ENCODE measurements around the gene MAOA.
"Not testable (repeated sequence)": the region's sequence is repeated elsewhere in the genome, so short reads cannot be mapped to it uniquely, and the experiment has no call there.

Gene MAOA

GRCh38 chrX:43717161-43717560 lies 61.1 kb downstream of the MAOA start:
- DNase-seq (ENCODE audit: low read depth in 2 of 2): no peak

DNA sequence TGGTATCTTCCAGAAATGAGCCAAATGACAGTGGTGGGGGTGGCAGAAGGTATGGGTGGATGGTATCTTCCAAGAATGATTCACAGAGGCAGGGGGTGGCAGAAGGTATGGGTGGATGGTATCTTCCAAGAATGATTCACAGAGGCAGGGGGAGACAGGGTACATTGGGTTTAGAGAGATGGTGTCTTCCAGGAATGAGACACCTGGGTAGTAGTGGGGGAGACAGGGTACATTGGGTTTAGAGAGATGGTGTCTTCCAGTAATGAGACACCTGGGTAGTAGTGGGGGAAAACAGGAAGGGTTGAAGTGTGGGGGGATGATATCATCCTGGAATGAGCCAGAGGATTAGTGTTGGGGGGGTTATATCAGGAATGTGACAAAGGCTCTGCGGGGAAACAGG lies 62.0 kb downstream of the MAOA start:
- DNase-seq (ENCODE audit: low read depth in 2 of 2): no peak

DNA sequence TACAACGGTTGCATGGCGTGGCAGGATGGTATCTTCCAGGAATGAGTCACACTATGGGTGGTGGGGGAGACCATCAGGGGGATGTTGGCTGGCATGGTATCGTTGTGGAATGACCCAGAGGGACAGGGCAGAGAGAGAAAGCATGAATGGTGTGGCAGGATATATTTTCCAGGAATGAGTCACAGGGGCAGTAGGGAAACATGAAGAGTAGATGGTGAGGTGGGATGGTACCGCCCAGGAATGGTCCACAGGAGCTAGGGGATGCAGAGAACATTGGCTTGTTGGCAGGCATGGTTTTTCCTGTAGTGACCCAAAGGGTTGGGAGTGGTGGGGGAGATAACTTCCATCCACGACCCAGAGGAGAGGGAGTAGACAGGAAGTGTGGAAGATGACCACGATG lies 62.4 kb downstream of the MAOA start:
- no peak for DNase-seq (ENCODE audit: low read depth in 2 of 2)

DNA sequence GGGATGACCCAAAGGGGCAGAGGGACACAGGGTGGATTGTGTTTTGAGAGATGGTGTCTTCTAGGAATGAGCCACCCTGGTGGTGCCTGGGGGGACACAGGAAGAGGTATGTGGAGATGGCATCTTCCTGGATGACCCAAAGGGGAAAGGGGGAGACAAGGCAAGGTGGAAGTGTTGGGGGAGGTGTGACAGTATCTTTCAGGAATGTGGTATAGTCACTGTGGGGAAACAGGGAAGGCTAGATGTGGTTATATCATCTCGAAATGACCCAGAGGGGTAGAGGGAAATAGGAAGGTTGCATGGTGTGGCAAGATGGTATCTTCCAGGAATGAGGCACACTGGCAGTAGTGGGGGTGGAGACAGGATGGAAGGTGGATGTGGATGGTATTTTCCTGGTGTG lies 62.9 kb downstream of the MAOA start:
- DNase-seq (ENCODE audit: low read depth in 2 of 2): no peak

GRCh38 chrX:43720082-43720481 lies 64.0 kb downstream of the MAOA start:
- no peak for DNase-seq (ENCODE audit: low read depth in 2 of 2)

DNA sequence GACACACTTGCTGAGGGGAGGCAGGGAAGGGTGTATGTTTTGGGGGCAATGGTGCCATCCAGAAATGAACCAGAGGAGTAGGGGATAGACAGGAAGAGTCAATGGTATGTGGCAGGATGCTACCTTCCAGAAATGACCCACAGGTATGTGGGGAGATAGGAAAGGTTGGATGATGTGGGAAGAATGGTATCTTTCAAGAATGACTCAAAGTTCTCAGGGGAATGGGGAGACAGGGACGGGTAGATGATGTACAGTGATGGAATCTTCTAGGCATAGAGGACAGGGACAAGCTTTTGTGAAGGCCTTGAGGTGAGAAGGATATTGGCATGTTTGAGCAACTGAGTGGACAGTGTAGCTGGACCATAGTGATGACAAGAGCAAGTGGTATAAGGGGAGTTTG lies 64.9 kb downstream of the MAOA start:
- no peak for DNase-seq (ENCODE audit: low read depth in 2 of 2)

GRCh38 chrX:43725227-43725626 lies 69.1 kb downstream of the MAOA start:
- DNase-seq (ENCODE audit: low read depth in 2 of 2): not testable (repeated sequence)

DNA sequence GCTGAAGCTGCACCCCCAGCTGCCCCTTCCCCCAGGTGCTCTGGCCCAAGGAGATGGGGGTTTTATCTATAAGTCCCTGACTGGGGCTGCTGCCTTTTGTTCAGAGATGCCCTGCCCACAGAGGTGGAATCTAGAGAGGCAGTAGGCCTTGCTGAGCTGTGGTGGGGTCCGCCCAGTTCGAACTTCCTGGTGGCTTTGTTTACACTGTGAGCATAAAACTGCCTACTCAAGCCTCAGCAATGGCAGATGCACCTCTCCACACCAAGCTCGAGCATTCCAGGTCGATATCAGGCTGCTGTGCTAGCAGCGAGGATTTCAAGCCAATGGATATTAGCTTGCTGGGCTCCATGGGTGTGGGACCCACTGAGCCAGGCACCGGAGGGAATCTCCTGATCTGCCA lies 71.2 kb downstream of the MAOA start:
- not testable (repeated sequence) for DNase-seq (ENCODE audit: low read depth in 2 of 2)

- no peak for DNase-seq (ENCODE audit: low read depth in 2 of 2)
These were observed 71.9 kb downstream of the MAOA start for GRCh38 chrX:43728002-43728401.

DNA sequence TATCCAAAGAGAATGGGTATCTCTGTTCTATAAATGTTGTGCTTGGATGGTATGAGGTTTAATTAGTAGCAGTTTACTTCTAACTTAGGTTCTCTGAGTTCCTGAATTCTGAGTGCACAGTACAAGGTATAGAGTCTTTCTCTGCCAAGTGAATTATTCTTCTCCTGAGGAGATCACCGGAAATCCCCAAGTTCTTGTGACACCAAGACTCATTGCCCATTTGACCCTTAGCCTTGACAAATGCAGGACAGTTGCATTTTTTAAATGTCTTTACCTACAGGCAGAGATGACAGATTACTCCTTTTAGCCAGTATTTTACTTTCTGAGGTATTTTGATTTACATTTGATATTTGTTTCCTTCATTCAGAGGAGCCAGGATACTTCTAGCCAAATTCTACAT lies 72.9 kb downstream of the MAOA start:
- no peak for DNase-seq (ENCODE audit: low read depth in 2 of 2)

DNA sequence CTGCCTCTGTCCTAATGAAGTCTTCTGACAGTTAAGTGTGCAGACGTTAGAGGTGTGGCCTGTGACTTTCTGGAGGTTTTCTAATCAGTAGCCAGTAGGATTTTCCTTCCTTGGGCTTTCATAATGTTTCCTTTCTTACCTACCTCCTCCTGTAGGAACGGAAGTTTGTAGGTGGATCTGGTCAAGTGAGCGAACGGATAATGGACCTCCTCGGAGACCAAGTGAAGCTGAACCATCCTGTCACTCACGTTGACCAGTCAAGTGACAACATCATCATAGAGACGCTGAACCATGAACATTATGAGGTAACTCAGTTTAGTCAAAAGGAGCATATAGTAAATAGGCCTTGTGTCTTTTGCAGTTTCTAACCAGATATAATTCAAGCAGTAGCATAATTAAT lies 75.0 kb downstream of the MAOA start:
- DNase-seq (ENCODE audit: low read depth in 2 of 2): no peak

DNA sequence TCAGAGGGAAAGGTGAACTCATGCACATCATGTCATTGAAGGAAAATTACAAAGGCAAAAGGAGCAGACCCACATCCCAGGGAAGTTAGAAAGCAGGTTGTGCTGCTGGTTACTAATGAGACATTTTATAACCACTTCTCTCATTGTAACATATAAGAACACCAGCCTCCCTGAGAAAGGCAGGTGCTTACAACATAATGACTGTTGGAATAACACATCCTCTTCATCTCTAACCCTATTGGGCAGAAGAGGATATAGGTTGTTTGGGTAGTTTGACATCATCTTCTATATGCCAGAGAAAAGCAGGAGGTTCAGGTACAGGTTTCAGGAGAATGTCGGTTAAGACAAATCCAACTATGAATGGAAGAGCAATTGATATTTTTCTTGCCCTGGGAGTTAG lies 77.6 kb downstream of the MAOA start:
- no peak for DNase-seq (ENCODE audit: low read depth in 2 of 2)

- no peak for DNase-seq (ENCODE audit: low read depth in 2 of 2)
These were observed 78.3 kb downstream of the MAOA start for GRCh38 chrX:43734444-43734843.

GRCh38 chrX:43735534-43735933 lies 79.4 kb downstream of the MAOA start:
- no peak for DNase-seq (ENCODE audit: low read depth in 2 of 2)

DNA sequence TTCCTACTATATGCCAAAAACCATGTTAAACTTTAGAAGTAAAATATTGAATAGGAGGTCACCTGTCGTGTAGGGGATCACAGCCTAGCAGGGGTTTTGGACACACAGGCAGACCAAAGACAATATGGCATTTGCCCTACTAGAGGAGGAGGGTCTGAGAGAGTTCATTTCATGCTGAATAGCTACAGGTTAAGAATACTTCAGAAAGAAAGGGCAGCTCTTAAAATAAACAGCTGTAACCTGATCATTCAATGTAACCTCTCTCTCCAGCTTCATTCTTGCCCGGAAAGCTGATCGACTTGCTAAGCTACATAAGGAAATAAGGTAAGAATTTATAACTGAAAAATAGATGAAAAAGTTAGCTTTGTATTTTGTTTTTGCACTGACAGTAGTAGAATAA lies 79.9 kb downstream of the MAOA start:
- no peak for DNase-seq (ENCODE audit: low read depth in 2 of 2)

DNA sequence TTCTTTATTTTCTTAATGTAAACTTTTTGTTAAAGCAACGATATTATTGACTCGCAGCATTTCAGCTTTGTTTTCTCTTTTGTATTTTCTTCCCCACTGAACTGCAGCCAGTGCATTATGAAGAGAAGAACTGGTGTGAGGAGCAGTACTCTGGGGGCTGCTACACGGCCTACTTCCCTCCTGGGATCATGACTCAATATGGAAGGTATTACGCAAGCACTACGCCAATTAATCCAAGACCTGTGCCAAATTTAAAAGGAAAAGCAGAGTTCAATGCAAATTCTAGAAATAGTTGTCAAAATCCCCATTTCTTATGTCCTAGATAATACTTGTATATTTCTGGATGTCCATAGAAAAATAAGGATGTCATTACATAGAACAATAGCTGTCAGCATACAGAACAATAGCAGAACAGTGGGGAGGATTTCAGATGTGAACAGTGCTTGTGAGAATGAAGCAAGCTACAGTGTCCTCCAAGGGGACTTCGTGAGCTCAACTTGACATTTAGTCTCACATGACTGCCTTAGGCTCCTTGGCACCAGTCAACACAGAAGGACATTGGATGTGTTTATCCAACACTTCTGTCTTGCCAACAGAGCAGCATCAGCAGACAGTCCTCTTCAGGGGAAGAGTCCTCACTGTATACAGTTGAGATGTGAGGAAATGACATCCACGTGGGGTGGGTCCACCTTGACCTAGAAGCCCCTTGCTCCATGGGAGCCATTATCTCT lies 85.9 kb downstream of the MAOA start:
- DNase-seq (ENCODE audit: low read depth in 2 of 2): peak; percentile 9 to 13

DNA sequence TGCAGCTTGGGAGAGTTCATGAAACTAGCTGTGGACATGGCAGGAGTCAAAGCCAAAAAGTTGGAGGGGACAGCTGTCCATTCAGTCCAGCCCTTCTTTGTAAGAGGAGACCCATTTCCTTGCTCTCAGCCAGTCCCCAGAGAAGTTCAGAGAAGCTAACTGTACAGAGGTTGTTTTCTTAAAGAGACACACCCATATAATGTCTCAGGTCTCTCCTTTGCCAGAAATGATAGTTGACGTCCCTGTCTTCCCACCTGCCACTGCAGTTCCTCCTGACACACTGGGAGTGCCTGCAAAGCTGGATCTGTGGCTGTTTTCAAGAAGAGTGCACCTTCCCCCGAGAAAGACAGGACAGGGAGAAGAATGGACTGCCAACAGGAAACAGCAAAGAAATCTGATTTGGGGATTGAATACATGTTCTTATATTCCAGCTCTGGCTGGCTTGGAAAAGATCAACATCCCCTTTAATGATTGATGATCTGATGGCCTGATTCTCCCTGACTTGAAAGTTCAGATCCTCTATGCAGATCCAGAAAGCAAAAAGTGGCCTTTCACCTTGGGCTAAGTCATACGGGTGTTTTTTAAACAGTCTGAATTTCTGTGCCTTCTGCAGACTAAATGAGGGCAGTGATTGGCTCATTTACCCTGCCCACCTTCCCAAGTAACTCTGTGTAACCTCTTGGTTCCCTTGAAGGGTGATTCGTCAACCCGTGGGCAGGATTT lies 87.2 kb downstream of the MAOA start:
- DNase-seq (ENCODE audit: low read depth in 2 of 2): no peak

DNA sequence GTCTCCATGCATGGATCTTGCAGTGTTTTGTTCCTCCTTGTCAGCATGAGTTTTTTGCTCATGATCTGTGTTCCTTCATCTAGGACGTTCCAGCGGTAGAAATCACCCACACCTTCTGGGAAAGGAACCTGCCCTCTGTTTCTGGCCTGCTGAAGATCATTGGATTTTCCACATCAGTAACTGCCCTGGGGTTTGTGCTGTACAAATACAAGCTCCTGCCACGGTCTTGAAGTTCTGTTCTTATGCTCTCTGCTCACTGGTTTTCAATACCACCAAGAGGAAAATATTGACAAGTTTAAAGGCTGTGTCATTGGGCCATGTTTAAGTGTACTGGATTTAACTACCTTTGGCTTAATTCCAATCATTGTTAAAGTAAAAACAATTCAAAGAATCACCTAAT lies 88.2 kb downstream of the MAOA start:
- no peak for DNase-seq (ENCODE audit: low read depth in 2 of 2)

- DNase-seq (ENCODE audit: low read depth in 2 of 2): no peak
These were observed 90.0 kb downstream of the MAOA start for GRCh38 chrX:43745938-43746721.

DNA sequence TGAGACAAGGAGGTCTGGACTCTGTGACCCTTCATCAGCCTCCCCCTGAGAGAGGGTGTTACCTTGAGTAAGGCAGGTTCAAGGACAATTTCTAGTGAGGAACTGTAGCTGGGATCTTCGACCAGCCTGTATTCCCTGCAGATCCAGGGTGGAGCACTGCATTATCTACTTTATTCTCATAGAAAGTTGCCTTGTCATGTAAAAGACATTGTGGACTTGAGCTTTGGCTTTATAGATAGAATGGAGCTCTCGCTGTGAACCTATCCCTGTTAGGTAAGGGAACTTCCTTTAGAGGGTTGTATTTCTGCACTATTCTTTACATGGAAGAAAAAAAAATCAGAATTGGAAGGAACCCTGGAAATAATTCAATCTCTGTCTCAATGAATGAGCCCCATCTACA lies 91.4 kb downstream of the MAOA start:
- DNase-seq (ENCODE audit: low read depth in 2 of 2): no peak

GRCh38 chrX:43750248-43750676 lies 94.2 kb downstream of the MAOA start:
- DNase-seq (ENCODE audit: low read depth in 2 of 2): peak; percentile 20 to 26

GRCh38 chrX:43753637-43754036 lies 97.5 kb downstream of the MAOA start:
- DNase-seq (ENCODE audit: low read depth in 2 of 2): no peak

- no peak for DNase-seq (ENCODE audit: low read depth in 2 of 2)
These were observed 100.0 kb downstream of the MAOA start for GRCh38 chrX:43756076-43756475.
